NK-92 treated with Interleukin-12 subunit alpha and Interleukin-12 subunit beta, amount 100 ng/mL, for 24 hours (cell line): ENCODE data around the gene LRRTM2.

Experiments
- DNase-seq: peaks from one replicate; lab custom pipeline; 2025; lab: John Stamatoyannopoulos, UW

LRRTM2 gene

GRCh38 chr5:138883211-138883610 is 8.1 kb upstream of the LRRTM2 start:
- DNase-seq: no peak

GRCh38 chr5:138878437-138879235 is 3.5 kb upstream of the LRRTM2 start:
- DNase-seq: no peak

- no peak for DNase-seq
Measured at GRCh38 chr5:138876811-138877210, 1.7 kb upstream of the LRRTM2 start.

- no peak for DNase-seq
Measured at GRCh38 chr5:138875946-138876345, 811 bp upstream of the LRRTM2 start.

- DNase-seq: no peak
Measured at GRCh38 chr5:138875552-138875875, 379 bp upstream of the LRRTM2 start.

- DNase-seq: no peak
Measured at GRCh38 chr5:138874241-138874640, 894 bp downstream of the LRRTM2 start.

GRCh38 chr5:138873466-138874221 is 1.5 kb downstream of the LRRTM2 start:
- no peak for DNase-seq

- no peak for DNase-seq
Measured at GRCh38 chr5:138872841-138873465, 2.2 kb downstream of the LRRTM2 start.

GRCh38 chr5:138870611-138871010 is 4.5 kb downstream of the LRRTM2 start:
- DNase-seq: no peak

GRCh38 chr5:138869763-138870500 is 5.2 kb downstream of the LRRTM2 start:
- no peak for DNase-seq

GRCh38 chr5:138869038-138869437 is 6.1 kb downstream of the LRRTM2 start:
- no peak for DNase-seq

- DNase-seq: no peak
Measured at GRCh38 chr5:138867011-138867410, 8.1 kb downstream of the LRRTM2 start.

GRCh38 chr5:138853132-138853531 is 22.0 kb downstream of the LRRTM2 start:
- no peak for DNase-seq

- no peak for DNase-seq
Measured at GRCh38 chr5:138850865-138851435, 24.2 kb downstream of the LRRTM2 start.

- DNase-seq: no peak
Measured at GRCh38 chr5:138849882-138850281, 25.3 kb downstream of the LRRTM2 start.

GRCh38 chr5:138849439-138849838 is 25.7 kb downstream of the LRRTM2 start:
- DNase-seq: no peak

GRCh38 chr5:138844812-138845513 is 30.2 kb downstream of the LRRTM2 start:
- DNase-seq: no peak

GRCh38 chr5:138844125-138844461 is 31.0 kb downstream of the LRRTM2 start:
- DNase-seq: no peak

- no peak for DNase-seq
Measured at GRCh38 chr5:138843316-138844124, 31.6 kb downstream of the LRRTM2 start.

GRCh38 chr5:138841531-138841930 is 33.6 kb downstream of the LRRTM2 start:
- no peak for DNase-seq

- DNase-seq: no peak
Measured at GRCh38 chr5:138840103-138840502, 35.0 kb downstream of the LRRTM2 start.
